C4-2B (cell line): ENCODE data around the gene ARHGEF4.

Experiments
- ZFX ChIP-seq: fragments of 450-650 bp; IDR thresholded peaks from 2 replicates; pipeline ENCODE4 v1.6.1; 2017
- TF ChIP-seq, protein P1 (sequence below): fragments of 450-650 bp; conservative IDR thresholded peaks from 2 replicates; pipeline ENCODE4 v1.5.1; 2017; ENCODE audit warnings: mild to moderate bottlenecking

DNA sequence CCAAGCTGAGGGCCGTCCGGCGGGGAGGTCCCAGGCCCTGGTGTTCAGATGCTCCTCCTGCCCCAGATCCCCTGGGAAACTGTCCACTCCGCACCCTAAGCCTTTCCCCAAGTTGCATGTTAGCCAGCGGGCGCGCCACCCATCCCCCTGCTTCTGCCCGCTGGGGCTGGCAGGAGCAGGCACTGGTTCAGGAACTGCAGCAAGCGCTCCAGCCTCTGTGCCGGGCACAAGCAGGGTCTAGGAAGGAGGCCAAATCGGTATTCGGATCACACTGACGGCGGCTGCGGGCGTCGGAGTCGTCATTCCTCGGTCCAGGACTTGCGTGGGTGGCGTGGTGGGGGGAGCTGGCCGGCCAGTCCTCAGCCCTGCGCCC, 202.8 kb downstream of the ARHGEF4 start:
- TF ChIP-seq, protein P1, sequence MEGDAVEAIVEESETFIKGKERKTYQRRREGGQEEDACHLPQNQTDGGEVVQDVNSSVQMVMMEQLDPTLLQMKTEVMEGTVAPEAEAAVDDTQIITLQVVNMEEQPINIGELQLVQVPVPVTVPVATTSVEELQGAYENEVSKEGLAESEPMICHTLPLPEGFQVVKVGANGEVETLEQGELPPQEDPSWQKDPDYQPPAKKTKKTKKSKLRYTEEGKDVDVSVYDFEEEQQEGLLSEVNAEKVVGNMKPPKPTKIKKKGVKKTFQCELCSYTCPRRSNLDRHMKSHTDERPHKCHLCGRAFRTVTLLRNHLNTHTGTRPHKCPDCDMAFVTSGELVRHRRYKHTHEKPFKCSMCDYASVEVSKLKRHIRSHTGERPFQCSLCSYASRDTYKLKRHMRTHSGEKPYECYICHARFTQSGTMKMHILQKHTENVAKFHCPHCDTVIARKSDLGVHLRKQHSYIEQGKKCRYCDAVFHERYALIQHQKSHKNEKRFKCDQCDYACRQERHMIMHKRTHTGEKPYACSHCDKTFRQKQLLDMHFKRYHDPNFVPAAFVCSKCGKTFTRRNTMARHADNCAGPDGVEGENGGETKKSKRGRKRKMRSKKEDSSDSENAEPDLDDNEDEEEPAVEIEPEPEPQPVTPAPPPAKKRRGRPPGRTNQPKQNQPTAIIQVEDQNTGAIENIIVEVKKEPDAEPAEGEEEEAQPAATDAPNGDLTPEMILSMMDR, result no peak
- no peak for TF ChIP-seq ZFX
